ENCODE data around the gene LCE1B. TPM values are rescaled to one million over a fixed set of nuclear protein-coding genes. Genes with fewer than 3 reads are reported as not detected.

The LCE1B gene, protein sequence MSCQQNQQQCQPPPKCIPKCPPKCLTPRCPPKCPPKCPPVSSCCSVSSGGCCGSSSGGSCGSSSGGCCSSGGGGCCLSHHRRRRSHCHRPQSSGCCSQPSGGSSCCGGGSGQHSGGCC
- not detected in 2 replicates for total RNA-seq

DNA sequence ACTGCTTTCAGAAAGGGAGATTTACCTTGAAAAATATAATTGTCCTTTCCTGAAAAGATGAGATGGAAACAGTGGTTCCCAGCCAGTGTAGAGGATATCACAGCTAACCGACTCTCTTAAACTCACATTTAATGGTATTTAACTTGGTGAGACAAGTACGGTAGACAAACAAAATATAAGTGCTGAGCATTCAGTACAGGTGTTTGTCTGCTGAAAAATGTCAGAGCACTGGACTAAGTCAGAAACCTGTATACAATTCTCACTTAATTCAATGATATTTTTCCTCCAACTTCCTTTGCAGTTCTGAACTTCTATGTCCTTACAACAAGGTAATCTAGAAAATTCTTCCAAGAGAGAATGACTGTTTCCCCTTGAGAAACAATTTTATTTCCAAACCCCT is at the start of gene LCE1B:
LCE1B (plus strand) TSS at position 301 of the 400 bp plus-strand sequence. CDS start 476 bp downstream, outside the sequence.
- no peak for DNase-seq (ENCODE audit: low read depth in 2 of 2)

DNA sequence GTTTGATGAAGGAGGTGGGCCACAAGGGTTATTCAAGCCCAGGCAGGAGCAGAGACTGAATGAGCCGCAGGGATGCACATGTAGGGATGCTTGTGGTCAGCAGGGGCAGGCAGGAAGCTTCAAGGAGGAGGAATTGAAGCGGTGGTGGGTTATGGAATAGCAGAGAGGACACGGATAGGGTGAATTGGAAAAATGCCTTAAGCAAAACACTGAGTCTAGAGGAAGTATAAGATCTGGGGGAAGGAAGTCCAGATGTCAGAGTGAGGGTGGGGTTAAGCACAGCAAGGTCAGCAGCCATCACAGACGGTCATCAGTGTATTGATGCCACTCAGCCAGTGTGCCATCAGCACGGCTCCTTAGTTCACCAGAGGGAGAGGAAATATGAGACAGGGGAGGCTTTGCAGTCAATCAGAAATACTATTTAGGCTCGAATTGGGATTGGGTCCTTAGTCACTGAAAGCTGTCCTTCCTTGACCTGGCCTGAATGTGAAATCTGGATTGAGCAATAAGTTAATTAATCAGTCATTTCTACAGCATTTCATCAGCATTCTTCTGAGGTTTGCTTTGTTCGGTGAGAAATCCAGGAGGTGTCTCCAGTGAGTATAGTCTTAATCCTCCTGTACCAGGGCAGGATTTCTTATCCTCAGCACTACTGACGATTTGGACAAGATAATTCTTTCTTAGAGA is 42.8 kb upstream of the LCE1B start:
- no peak for DNase-seq (ENCODE audit: low read depth in 2 of 2)

DNA sequence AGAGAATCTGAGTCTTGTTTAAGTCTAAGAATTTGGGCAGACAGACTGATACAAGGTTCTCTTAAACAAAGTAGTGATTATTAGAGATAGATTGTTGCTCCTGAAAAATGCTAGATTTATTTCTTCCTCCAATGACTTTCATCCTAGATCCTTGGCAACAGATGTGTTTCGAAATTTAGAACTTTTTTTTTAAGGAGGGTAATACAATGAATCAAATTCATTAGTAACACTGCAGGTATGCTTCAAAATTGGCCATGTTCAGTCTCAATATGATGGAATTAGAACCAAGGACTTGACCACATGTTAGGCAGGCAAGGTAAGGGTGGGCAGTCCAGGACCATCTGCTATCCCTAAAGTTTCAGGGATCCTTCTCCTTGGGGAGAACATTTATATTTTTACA is 41.4 kb upstream of the LCE1B start:
- no peak for DNase-seq (ENCODE audit: low read depth in 2 of 2)

DNA sequence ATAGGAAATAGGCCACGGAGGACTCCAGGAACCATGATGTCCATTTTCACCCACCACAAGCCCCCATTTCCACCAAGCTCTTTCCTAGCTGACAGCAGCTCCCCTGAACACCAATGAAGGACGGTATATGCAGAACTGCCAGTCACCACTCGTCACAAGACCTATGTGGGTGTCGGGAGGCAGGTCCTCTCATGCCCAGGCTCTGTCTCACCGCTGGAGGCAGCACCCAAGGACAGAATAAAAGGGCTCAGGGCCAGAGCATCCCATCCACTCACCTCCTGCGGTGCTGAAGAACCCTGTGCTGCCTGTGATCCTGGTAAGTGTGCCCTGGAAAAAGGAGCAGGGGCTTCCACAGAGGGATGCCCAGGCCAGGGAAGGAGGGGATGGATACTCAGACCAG is 36.9 kb upstream of the LCE1B start, which contains the start of gene LCE1F:
LCE1F (plus strand) TSS at position 266 of the 400 bp plus-strand sequence. CDS start 1,232 bp downstream, outside the sequence.
- no peak for DNase-seq (ENCODE audit: low read depth in 2 of 2)

DNA sequence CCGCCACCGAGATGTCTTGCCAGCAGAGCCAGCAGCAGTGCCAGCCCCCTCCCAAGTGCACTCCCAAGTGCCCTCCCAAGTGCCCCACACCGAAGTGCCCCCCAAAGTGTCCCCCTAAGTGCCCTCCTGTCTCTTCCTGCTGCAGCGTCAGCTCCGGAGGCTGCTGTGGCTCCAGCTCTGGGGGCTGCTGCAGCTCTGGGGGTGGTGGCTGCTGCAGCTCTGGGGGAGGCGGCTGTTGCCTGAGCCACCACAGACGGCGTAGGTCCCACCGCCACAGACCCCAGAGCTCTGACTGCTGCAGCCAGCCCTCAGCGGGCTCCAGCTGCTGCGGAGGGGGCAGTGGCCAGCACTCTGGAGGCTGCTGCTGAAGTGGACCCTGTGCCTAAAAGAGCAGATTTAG is 35.4 kb upstream of the LCE1B start:
- DNase-seq (ENCODE audit: low read depth in 2 of 2) = no peak

DNA sequence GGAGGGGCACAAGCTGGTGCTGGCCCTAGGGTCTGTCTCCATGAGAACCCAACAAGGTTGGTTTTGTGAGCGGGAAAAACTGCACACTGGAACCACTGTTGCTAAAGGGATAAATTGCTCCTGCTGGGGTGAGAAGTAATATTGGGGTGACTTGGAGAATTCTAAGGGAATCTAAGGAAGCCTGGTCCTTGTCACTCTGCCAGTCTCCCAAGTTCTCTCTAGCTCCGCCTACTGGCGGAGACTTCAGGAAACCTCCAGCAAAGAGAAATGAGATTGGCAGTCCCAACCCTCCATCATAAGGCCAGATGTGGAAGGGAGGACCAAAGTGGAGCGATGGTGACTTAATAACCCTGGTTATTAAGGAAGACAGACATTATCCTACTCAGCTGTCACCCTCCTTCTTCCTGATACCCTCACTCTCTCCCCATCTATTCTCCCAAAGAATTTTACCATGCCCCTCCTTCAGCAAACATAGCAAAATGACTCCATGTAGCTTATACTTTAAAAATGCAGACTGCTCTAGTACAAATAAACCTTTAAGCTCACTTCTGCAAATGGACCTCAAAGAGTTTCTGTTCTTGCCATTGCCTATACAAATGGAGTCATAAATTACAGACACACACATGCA is 34.1 kb upstream of the LCE1B start:
- no peak for DNase-seq (ENCODE audit: low read depth in 2 of 2)

DNA sequence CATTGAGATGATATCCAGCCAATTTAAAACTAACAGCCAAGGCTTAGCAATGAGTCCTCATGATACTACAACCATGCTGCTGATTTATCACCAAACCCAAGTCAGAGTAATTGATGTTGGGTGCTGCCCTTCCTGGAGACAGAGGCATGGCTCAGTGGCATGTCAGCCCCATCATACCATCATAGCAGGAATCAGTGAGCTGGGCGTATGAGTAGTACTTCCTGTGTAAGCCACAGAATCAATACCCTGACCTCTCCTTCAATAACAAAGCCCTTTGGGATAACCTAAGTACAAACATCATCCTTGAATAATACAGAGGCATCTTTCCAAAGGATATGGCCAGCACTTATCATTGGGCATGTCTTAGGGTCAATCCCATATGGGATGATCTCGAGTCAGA is 28.7 kb upstream of the LCE1B start:
- DNase-seq (ENCODE audit: low read depth in 2 of 2) = no peak

DNA sequence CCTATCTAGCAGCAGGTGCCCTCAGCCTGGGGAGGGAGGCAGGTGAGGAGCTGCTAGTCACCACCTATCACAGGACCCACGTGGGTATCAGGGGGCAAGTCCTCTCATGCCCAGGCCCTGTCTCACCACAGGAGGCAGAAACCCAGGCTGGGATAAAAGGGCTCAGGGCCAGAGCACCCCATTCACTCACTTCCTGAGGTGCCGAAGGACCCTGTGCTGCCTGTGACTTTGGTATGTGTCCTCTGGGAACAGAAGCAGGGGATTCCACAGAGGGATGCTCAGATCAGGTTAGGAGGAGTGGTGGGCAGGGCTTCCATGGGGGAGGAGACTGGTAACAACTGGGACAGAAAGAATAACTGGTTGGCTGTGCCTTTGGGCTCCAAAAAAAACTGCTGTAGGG is 25.7 kb upstream of the LCE1B start, which contains the start of gene LCE1E:
LCE1E (plus strand) TSS at position 181 of the 400 bp plus-strand sequence. CDS start 1,043 bp downstream, outside the sequence.
- no peak for DNase-seq (ENCODE audit: low read depth in 2 of 2)

DNA sequence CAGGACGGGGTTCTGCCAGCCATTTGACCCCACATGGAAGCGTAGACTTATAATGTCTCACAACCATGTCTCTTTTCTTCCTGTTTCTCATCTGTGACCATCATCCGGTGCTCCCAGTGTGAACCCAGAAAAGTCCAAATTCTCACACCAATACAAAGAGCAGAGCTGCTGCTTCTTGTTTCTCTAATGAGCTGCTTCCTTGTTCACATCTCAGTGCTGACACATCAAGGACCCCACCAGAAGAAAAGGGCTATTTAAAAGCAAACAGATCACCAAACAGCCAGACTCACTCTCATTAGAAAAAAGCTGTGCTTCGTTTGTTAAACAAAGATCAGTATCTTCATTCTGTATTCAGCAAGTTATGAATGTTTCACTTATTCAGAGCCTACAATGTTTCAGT is 16.1 kb upstream of the LCE1B start:
- no peak for DNase-seq (ENCODE audit: low read depth in 2 of 2)

DNA sequence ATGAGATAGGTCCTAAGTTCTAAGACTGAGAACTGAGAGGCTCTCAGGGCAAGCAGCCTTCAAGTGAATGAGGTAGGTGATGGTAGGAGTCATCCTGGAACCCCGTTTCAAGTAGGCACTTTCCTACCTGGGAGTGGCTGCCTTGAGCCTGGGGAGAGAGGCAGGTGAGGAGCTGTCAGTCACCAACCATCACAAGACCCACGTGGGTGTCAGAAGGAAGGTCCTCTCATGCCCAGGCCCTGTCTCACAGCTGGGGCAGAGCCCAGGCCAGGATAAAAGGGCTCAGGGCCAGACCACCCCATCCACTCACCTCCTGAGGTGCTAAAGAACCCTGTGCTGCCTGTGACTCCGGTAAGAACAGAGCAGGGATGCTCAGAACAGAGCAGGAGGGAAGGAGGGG is 15.3 kb upstream of the LCE1B start, which contains the start of gene LCE1D:
LCE1D (plus strand) TSS at position 301 of the 400 bp plus-strand sequence. CDS start 1,074 bp downstream, outside the sequence.
- no peak for DNase-seq (ENCODE audit: low read depth in 2 of 2)

DNA sequence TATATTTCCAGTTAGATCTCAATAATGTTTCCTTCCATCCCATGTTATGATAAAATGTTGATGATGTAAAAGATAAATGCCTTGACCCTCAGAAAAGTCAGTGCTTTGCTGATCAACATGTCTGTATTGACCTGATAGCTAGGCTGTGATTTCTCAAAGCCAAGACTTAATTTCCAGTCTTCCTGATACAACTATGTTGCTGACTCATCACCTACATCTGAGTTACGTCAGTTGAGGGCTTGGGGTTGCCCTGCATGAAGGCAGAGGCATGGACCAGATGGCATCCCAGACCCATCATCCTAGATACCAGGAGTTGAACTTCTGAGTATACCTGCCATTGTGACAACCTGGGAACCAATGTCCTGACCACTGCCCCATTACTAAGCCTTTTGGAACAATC is 10.4 kb upstream of the LCE1B start:
- DNase-seq (ENCODE audit: low read depth in 2 of 2) = no peak

DNA sequence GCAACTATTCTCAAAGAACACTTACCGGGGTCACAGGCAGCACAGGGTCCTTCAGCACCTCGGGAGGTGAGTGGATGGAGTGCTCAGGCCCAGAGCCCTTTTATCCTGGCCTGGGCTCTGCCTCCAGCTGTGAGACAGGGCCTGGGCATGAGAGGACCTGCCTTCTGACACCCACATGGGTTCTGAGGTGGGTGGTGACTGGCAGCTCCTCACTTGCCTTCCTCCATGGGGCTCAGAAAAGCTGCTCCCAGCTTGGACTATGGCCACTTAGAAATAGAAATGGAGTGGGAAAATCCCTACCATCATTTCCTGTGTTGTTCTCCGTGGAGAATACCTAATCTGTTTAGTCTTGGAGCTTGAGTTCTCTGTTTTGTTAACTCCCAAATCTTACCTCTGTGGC is 5.2 kb upstream of the LCE1B start, which contains the start of gene LCE1C:
LCE1C (minus strand) TSS at position 76 of the 400 bp plus-strand sequence. CDS start 1,173 bp downstream, outside the sequence.
- DNase-seq (ENCODE audit: low read depth in 2 of 2) = no peak

DNA sequence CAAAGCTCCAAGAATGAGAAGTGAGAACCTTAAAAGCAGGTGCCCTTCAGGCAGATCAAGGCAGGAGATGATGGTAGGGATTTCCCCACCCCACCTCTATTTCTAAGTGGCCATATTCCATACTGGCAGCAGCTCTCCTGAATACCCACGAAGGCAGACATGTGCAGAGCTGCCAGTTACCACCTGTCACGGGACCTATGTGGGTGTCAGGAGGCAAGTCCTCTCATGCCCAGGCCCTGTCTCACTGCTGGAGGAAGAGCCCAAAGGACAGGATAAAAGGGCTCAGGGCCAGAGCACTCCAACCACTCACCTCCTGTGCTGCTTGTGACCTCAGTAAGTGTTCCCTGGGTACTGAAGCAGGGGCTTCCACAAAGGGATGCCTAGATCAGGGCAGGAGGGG is 721 bp upstream of the LCE1B start:
- DNase-seq (ENCODE audit: low read depth in 2 of 2) = no peak

DNA sequence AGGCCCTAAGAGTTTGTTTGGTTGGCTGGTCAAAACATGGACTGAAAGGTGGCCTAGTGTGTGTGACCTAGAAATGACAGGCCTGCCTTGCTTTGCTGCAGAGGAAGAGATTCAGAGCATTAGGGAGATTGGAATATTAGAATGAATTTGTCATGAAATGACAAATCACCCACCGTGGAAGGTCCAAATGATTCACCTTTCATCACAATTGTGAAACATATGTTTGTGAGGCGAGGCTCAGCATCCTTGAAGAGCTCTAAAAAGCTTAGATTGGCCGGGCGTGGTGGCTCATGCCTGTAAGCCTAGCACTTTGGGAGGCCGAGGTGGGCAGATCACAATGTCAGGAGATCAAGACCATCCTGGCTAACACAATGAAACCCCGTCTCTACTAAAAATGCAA is 5.5 kb downstream of the LCE1B start:
- no peak for DNase-seq (ENCODE audit: low read depth in 2 of 2)

DNA sequence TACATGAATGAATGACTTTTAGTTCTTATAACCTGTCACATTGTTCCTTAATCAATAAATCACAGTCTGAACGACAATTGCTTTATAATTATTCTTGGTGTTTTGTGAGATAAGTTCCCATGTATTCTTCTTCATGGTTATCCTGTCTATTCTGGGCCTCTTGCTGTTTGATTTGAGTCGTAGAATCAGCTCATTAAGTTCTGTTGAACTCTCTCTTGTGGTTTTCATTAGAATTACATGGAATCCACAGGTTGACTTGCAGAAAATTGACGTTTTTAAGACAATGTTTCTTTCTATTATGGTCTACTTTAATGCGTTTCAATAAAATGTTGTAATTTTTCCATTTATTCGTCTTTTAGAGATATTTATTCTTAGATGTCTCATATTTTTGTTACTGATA is 11.5 kb downstream of the LCE1B start:
- DNase-seq (ENCODE audit: low read depth in 2 of 2) = no peak

DNA sequence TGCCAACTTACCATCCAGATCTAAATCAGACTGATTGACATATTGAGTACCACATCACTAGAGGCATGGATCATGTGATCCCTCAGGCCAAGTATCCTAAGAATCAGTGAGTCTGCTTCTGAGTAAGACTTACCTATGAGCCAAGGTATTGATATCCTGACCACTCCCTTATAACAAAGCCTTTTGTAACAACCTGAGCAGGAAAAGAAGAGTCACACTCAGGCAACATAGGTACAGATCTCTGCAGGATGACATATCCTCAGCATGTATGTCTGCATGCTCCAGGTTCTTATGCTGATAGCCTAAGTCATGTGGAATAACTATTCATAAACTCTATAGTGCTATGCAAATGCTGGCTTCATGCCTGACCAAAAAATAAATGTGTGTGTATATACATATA is 13.2 kb downstream of the LCE1B start:
- no peak for DNase-seq (ENCODE audit: low read depth in 2 of 2)

DNA sequence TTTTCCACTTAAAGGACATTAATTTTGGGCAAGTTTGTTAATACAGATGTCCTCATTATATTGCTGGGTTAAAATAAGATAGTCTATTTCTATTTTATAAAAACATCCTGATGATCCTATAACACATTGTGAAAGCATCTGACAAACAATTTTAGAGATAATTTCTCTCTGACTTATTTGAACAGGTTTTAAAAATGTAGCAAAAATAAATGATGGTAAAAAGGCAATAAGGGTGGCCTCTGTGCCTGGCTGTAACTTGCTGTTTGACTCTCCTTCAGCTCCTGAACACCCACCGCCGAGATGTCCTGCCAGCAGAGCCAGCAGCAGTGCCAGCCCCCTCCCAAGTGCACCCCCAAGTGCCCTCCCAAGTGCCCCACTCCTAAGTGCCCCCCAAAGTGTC is 15.4 kb downstream of the LCE1B start, which contains the start of gene LCE1A:
LCE1A (plus strand) TSS at position 301 of the 400 bp plus-strand sequence; CDS start at position 301, 0 bp downstream.
- DNase-seq (ENCODE audit: low read depth in 2 of 2) = no peak

DNA sequence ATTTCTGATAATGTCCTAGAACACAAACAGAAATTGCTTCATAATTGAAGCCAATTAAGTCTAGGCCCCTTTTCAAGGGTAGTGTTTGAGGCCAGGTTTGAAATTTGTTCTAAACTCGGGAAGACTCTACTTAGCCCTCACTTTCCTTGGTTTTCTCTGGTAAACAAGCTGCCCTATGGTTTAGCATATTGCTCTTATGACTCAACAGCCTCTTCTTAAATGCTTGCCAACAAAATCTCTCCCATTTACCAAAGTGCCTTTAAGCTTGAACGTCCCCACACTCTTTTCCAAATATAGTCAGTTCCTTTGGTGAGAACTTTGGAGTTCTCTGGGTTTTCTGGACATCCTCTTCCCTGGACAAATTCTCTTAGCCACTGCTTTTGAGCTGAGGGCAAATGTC is 25.1 kb downstream of the LCE1B start:
- DNase-seq (ENCODE audit: low read depth in 2 of 2) = no peak

DNA sequence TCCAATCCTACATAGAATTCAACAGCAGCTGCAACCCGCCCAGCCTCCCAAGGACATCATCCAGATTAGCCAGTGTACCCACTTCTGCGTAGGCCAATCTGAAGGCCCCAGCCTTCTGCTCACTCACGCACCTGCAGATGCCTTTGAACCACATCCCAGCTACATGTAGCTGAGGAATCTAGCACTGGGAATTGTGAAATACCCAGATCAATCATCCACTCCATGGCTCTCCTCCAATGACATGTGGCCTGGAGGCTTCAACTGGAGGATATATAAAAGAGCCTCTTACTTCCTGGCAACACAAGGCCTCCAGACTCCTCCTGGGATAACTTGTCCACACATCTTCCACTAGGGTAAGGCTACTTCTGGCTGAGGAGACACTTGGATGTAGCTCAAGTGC is 30.8 kb downstream of the LCE1B start, which contains the start of gene LCE6A:
LCE6A (plus strand) TSS at position 301 of the 400 bp plus-strand sequence. CDS start 665 bp downstream, outside the sequence.
- no peak for DNase-seq (ENCODE audit: low read depth in 2 of 2)

DNA sequence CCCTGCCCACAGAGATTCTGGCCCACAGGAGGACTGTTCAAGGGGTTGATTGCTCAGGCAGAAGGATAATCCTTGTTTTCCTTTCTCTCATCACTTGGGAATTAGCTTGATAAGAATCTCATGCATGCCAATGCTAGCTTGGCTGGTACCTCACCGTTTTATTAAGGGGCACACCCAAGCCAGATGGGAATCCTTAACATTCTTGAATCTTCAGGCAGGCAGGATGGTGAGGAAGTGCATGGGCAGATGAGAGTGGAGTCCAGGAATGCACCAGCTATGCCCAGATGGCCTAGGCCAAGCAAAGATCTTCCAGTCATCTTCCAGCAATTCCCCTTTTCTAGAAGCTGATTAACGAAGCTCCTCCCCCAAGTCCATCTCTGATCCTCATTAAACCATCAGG is 43.9 kb downstream of the LCE1B start:
- DNase-seq (ENCODE audit: low read depth in 2 of 2) = no peak

DNA sequence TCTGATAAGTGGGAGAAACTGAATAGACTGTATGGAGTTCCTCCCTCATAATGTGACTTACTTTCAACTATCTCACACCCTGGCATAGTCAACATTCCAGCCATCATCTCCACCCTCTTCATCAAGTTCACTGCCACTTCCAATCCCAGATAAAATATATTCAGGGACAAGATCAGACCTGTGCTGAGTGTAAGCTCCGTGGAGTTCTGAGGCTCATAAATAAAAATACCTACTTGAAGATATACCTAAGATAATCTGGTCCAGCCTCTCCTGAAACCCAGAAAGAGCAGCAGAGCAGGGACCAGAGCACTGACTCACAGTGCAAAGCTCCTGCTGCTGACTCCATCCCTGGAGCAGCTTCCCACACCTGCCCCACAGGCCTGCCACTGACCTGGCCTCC is 46.3 kb downstream of the LCE1B start:
- DNase-seq (ENCODE audit: low read depth in 2 of 2) = no peak

DNA sequence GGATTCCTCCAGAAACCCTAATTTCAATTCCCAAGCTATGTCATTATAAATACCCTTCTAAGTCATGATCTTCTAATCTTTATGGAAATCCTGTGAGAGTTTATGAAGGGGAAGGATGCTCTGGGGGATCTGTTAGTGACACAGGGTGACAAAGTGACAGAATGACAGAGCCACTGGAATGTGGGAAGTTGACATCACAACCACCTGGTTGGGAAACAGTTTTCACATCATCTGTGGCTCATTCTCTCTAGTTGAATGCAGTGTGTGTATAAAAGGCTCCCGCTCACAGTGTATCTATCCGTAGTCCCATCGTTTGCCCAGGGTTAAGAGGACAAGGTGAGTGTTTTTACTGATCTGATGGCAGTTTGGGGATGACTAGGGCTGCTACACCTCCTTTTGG is 47.9 kb downstream of the LCE1B start, which contains the start of gene LCE7A:
LCE7A (plus strand) TSS at position 301 of the 400 bp plus-strand sequence. CDS start 702 bp downstream, outside the sequence.
- no peak for DNase-seq (ENCODE audit: low read depth in 2 of 2)
